SW 1271 (cell line): ENCODE measurements around the gene SOSTDC1.
"Not testable (repeated sequence)": the region's sequence is repeated elsewhere in the genome, so short reads cannot be mapped to it uniquely, and the experiment has no call there.

Experiments
- DNase-seq, 2 experiments: peaks; one replicate each; lab custom pipeline; 2025; lab: John Stamatoyannopoulos, UW

The SOSTDC1 gene

DNA sequence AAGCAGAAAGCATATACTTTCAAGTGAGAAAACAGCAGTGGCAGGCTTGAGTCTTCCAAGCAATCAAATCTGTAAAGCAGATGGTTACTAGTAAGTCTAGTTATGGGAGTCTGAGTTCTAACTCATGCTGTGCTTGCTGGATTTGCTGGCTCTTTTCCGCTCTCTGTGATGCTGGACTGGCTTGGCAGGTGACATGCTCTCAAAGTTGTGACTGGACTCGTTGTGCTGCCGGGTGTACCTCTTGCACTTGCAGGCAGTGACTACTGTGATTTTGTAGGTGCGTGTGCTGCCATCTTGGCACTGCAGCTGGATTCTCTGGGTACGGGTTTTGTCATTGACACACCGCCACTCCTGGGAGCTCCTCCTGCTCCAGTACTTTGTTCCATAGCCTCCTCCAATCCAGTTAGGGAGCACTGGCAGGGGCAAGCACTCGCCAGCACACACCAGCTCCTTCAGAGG is 3.1 kb downstream of the SOSTDC1 start:
- DNase-seq, result no peak

DNA sequence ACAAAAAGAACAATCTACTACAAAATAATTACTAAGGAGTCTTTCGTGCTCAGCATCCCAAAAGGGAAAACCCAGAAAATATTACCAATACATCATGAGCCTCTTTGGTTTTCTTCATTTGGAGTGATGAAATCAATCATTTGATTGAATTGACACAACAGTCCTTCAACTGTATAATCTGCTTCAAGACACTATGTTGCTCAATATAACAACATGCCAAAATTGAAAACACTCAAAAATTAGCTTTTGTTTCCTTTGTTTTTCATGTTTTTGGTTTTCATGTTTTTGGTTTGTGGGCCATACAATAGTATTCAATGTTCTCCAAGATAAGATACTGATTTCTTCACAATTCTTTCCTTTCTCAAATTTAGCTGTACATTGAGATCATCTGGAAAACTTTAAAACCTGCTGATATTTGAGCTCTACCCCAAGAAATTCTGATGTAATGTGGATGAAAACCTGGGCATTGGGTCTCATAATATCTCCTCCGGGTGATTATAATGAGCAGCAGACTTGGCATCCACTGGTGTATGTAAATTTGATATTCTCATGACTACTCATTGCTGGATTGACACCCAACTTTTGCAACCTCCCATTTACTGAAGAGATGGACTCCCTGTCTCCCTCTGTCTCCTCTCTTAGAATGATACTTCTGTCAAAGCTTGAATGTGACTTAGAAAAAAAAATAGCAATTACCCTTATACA is 4.6 kb downstream of the SOSTDC1 start:
- DNase-seq, result no peak

- not testable (repeated sequence) for DNase-seq
Observed at GRCh38 chr7:16456303-16456702, 9.2 kb downstream of the SOSTDC1 start.

DNA sequence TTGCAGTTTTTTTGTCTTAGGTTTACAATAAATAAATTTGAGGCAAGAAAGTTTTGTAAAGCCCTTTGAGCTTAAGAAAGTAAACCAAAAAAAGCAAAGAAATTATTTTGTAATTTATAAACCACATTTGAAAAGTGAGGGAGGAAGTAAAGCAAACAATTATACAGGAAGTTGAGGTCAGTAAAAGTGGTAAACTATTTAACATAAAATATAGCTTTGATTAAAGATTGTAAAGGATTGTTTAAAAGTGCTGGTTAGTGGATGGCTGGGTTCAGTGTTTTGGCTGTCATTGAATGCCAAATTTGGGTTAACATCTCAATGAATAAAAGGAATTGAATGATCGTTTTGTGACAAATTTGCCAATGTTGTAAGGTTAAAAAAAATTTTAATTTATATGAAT is 9.9 kb downstream of the SOSTDC1 start:
- no peak for DNase-seq

GRCh38 chr7:16450366-16450765 is 15.2 kb downstream of the SOSTDC1 start:
- no peak for DNase-seq

GRCh38 chr7:16447876-16448275 is 17.7 kb downstream of the SOSTDC1 start:
- no peak for DNase-seq

DNA sequence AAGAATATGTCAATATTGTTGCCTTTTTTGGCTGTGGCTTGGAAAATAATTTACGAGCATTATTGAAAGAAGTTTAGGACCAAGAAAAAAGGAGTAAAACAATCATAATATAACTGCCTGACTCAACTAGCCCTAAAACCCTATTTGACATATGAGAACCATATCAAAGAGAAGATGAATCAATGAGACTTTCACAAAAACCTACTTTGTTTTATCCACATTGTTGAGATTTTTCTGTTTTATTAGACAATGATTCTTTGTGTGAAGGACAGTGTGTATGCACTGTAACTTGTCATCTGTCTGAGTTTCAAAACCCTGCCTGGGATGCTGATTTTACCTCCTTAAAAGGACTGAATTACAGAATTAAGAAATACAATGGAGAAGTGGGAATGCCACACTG is 19.0 kb downstream of the SOSTDC1 start:
- DNase-seq, result no peak

- DNase-seq, result not testable (repeated sequence)
Observed at GRCh38 chr7:16443871-16444270, 21.7 kb downstream of the SOSTDC1 start.

DNA sequence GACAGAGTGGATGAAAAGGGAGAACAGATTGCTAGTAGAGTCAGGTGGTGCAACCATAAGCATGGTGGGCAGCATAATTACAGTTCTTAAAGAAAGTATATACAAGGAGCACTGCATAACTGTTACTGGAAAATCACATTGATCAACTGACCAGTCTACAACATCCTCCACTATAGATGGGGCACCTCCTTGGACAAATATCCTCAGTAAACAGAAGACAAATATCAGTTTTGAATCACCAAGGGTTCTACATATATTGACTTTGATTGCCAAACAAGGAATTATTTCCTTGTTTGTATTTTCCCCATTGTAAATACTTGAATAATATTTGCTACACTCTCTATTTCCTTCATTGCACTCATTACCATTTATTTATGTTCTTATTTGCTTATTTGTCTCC is 26.6 kb downstream of the SOSTDC1 start:
- no peak for DNase-seq

DNA sequence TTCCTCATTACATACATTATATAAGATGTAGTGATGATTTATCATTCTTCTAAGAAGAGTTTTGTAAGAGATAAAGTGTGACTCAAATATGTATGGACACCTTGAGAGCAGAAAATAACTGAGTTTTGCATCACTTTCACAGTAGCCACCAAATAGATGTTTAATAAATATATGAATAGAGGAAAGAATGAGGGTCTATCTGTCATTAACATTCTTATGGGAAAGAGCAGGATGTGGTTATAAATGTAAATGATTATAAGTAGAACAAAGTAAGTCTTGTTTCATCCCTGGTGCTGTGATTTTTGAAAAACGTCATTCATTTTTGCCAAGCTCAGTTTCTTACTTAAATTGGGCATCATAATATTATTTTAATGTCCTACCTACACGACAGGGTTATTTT is 29.2 kb downstream of the SOSTDC1 start:
- DNase-seq, result no peak

GRCh38 chr7:16433568-16434122 is 31.9 kb downstream of the SOSTDC1 start:
- no peak for DNase-seq

GRCh38 chr7:16432425-16432731 is 33.2 kb downstream of the SOSTDC1 start:
- DNase-seq, result no peak

DNA sequence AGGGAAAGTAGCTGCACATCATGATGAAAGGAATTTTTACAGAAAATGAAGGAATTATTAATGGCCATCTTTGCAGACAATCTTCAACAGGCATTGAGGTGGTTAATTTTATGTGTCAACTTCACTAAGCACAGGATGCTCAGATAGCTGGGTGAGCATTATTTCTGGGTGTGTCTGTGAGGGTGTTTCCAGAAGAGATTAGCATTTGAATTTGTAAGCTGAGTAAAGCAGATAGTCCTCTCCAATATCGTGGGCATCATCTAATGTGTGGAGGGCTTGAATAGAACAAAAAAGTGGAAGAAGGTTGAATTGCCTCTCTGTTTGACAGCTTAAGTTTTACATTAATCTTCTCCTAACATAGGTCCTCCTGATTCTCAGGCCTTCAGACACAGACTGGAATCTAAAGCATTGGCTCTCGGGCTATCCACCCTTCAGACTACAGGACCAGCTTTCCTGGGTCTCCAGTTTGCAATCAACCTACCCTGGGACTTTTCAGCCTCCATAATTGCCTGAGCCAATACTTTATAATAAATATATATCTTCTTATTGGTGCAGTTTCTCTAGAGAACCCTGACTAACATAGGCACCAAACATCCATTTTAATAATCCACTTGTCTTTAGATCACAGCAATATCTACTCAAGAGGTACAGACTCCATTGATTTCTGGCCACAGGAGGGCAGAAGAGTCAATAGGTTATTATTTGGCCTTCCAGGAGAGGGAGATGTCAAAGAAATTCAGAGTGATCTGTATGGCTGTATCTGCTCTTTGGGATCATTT is 33.7 kb downstream of the SOSTDC1 start:
- DNase-seq, result peak in 1 of 2 experiments; percentile 58

DNA sequence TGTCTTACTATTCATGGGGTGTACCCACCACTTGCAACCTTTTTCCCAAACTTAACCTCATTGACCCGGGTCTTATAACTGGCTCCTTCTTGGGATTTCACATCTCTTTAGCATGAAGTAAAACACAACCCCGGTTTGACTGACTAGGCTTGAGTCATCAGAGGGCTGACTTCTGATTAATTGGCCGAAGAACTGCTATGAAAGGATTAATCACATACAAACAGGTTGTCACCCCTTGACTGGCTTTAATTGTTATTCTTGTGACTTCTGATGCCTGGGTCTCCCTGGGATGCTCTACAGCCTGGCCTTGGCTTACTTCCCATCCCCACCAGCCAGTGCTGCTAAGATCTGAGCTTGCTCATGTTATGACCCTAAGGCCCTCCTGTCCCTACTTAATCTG is 35.4 kb downstream of the SOSTDC1 start:
- DNase-seq, result no peak

- no peak for DNase-seq
Observed at GRCh38 chr7:16428672-16429071, 36.9 kb downstream of the SOSTDC1 start.

DNA sequence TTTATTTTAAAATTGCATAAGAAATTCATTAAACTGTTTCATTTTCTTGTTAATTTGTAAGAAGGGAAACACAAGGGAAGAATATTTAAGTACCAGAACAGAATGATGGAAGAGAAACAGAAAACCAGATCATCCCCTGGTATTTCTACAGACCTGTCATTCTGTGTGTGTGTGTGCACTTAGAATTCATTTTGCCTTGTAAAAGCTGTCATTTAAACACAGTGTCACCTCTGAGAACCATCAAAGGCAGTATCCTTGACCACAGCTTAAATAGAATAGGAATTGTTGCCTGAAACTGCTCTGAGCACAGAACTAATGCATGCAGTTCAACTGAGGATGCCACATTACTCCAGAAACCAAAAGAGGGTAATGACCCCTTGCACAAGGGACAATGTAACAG is 37.4 kb downstream of the SOSTDC1 start:
- no peak for DNase-seq

DNA sequence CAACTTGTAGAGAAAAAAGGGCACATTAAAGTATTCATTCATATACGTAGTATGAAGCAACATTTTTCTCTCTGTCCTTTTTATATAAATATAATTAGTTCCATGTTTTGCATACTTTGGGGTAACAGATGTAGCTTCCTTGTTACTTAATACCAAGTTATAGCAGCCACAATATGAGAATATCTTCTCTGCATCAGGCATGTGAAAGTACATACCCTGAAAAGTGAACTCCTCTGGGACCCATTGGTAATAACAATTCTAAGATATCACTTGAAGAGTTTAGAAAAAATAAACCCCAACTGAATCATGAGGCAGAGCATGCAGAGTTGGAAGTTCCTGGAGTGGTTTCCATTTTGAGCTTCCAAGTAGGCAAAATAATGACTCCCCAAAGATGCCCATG is 41.8 kb downstream of the SOSTDC1 start:
- no peak for DNase-seq

GRCh38 chr7:16422917-16423316 is 42.6 kb downstream of the SOSTDC1 start:
- DNase-seq, result no peak

GRCh38 chr7:16422103-16422435 is 43.5 kb downstream of the SOSTDC1 start:
- DNase-seq, result no peak

DNA sequence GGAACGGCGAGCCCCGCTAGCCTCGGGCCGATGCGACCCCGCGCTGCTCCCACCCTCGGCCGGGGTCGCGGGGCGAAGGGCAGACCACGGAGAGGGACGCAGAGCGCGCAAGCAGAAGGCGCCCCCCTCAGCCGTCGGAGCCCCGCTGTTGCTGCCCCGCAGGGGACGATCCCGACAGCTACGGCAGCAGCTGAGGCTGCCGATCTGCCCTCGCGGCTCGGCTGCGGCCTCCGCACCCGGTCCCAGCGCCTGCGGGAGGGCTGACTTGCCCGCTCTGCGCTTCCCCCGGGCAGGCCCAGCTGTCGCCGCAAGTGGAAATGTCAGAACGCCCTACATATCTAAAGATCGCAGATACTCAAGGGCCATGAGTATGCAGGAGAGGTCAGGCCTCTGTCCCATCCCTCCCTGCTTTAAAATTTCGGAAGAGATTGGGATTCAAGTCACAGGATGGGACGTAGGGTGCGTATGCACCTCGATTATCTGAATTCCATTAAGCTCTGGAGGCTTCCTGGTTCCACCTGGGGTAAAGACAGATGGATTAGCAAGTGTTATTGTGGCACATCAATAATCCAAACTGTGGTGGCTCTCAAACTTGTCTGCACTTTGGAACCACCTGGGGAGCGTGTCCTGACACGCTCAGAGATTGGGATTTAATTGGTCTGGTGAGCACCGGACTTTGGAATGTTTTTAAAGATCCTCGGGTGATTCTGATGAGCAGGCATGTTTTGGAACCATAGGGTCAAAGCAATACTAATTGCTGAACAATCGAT is 44.0 kb downstream of the SOSTDC1 start, which contains the start of gene CRPPA:
CRPPA (minus strand) TSS at position 206 of the 770 bp plus-strand sequence. CDS start 216 bp downstream, outside the sequence.
- DNase-seq, result peak in 1 of 2 experiments; percentile 23

- DNase-seq, result peak; percentile 87 to 90
Observed at GRCh38 chr7:16420649-16421332, 44.7 kb downstream of the SOSTDC1 start.

DNA sequence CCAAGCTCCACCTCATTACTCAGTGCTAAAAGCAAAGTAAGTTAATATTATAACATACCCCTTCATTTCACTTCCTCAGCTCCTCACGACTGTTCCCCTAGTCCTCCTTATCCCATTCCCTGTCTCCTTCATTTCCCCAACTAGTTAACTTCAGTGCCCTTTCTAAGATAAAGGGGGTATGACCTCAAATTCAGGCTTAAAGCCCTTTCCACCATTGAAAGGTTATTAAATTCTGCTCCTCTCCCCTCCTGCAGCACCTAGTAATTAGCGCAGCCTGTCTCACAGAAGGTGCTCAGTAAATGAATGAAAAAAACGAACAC is 45.2 kb downstream of the SOSTDC1 start:
- DNase-seq, result no peak
